ENCODE data around the gene FAM186B.

The FAM186B gene

DNA sequence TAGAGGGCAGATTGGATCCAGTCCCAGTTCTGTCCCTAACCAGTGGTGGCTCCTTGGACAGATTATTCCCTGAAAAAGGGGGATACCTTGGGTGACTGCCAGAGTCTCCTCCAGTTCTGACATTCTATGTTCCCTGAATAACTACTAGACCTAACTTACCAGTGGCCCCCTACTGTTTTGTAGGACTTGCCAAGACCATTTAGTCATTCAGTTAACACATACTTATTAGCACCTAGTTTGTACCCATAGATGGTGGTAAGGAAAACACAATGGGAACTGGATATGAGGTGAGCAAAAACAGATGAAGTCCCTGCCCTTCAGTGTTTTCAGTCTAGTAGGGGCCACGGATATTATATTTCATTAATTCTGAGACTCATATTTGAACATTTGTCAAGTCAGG is 21.4 kb upstream of the FAM186B start:
- TF ChIP-seq, protein P1, sequence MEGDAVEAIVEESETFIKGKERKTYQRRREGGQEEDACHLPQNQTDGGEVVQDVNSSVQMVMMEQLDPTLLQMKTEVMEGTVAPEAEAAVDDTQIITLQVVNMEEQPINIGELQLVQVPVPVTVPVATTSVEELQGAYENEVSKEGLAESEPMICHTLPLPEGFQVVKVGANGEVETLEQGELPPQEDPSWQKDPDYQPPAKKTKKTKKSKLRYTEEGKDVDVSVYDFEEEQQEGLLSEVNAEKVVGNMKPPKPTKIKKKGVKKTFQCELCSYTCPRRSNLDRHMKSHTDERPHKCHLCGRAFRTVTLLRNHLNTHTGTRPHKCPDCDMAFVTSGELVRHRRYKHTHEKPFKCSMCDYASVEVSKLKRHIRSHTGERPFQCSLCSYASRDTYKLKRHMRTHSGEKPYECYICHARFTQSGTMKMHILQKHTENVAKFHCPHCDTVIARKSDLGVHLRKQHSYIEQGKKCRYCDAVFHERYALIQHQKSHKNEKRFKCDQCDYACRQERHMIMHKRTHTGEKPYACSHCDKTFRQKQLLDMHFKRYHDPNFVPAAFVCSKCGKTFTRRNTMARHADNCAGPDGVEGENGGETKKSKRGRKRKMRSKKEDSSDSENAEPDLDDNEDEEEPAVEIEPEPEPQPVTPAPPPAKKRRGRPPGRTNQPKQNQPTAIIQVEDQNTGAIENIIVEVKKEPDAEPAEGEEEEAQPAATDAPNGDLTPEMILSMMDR (IDR thresholded peaks at IDR 0.05; ENCODE audit: insufficient read depth, low read depth, low read length, missing control alignments): no peak
- no peak for DNase-seq (ENCODE audit: low read depth)
- H3K4me3 ChIP-seq (ENCODE audit: low read depth, low read length): no peak overlapping the region

DNA sequence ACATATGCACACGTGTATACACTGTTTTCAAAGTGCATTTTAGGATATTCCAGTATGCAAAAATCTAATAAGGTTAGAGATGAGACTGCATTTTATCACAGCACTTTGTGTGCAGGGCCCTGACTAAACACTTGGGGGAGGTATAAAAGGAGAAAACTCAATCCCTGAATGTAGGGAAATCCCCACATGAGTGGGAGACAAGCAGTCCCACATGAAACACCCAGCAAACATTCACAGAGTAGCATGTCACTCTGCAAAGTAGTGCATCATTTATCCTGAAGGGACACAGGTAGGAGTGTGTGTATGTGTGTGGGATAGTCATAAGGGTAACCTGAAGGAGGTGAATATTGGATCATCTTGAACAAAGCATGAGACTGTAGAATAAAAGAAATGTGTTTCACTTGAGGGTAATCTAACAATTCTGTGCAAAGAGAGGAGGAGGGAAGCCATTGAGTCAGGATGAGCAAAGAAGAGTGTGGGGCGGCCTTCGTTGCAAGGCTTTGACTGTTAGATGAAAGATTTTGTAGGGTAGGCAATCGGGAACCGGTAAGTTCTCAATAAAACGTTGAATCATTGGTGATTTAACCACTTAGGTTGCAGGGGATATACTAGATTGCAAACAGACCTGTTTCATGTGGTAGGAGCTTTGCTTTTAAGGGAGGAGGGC is 20.9 kb upstream of the FAM186B start:
- no peak overlapping the region for H3K4me3 ChIP-seq (ENCODE audit: low read depth, low read length)
- DNase-seq (ENCODE audit: low read depth): no peak
- TF ChIP-seq, protein P1 (IDR thresholded peaks at IDR 0.05; ENCODE audit: insufficient read depth, low read depth, low read length, missing control alignments): peak; percentile 13

DNA sequence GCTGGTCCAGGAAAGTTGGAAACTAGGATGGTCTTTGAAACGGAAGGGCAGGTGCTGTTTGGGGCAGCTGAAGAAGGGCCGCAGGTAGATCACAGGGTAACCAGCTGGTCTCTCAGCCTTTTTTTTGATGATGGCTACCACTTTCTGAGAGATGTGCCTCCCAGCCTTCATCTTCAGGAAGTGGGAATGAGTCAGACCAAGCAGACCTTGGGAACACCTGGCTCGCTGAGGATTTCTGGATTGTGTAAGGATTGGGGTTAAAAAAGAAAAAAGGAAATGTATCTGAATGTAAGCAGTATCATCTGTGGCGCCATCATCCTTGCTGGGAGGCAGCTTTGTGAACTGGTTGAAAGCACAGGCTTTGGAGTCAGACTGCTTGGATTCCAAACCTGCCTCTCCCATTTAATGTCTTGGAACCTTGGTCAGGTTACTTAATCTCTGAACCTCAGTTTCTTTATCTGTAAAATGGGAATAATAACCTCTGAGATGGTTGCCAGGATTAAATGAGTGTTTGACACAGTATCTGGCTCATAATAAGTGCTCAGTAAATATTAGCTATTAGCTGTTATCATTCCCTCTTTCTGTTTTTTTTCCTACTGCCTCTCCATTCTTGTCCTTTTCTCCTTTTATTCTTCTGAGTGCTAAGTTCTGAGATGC is 19.6 kb upstream of the FAM186B start:
- DNase-seq (ENCODE audit: low read depth): no peak
- H3K4me3 ChIP-seq (ENCODE audit: low read depth, low read length): no peak overlapping the region
- TF ChIP-seq, protein P1 (IDR thresholded peaks at IDR 0.05; ENCODE audit: insufficient read depth, low read depth, low read length, missing control alignments): no peak

DNA sequence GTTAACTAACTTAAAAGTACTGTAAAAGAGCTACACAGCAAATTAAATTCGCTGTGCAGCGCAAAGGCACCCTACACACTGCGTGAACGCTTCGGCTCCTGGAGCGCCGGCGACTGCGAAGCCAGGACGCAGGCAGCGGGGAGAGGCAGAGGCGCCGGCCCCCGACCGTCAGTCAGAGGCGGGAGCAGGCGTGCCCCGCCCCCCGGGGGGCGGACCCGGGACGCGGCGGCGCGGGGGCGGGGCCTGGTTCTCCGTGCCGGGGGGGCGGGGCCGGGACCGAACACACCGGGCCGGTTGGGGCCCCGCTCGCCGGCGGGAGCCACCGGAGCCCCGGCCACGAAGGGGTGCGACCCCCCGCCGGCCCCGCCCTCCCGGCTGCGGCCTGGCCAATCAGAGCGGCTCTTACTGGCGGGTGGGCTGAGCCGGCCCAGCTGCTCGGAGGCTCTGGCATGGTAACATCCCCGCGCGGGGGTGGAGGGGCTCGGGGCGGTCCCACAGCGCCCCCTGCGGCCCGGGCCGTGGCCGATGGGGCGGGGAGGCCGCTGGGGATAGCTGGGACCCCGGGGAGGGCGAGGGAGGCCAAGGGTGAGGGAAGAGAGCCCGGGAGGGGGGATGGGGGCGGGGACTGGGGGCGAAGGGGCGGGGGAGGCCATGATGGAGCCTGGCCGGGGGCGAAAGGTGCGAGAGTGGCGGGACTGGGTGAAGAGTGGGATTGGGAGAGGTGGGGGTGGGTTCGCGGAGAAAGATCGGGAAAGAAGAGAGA is 17.9 kb upstream of the FAM186B start, which contains the start of gene PRPF40B:
PRPF40B (plus strand) TSS at position 420 of the 763 bp plus-strand sequence; CDS start at position 450, 30 bp downstream.
- peak within 1 kb of the TSS; percentile 71 for H3K4me3 ChIP-seq (ENCODE audit: low read depth, low read length)
- DNase-seq (ENCODE audit: low read depth): peak; percentile 92
- TF ChIP-seq, protein P1 (IDR thresholded peaks at IDR 0.05; ENCODE audit: insufficient read depth, low read depth, low read length, missing control alignments): peak; percentile 64

DNA sequence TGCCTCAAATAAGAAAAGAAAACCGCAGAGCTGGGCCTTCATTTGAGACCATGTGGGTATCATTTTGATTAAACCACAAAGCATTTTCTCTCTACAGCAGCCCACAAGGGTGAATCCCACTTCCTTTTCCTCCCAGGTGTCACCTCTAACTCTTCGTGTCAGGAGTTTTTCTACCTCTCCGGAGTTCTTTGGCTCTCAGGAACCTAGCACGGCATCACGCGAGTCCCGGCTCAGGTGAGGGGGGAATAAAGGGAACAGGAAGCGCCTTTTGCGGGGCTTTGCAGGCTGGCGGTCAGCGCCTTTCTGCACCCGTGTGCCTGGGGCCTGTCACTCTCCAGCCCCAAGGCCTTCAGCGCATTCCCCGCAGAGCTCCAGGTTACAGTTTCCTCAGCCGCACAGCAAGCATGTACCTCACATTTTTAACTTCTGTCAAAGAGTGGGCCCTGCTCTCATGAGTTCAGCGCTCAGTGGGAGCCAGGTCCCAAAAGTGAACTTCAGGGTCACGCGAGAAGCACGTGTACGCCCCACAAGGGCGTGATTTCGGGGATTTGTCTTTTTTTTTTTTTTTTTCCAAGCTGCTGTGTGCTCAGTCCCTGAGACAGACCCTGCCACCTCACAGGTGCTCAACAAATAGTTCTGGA is 17.2 kb upstream of the FAM186B start:
- DNase-seq (ENCODE audit: low read depth): peak; percentile 83
- TF ChIP-seq, protein P1 (IDR thresholded peaks at IDR 0.05; ENCODE audit: insufficient read depth, low read depth, low read length, missing control alignments): no peak
- H3K4me3 ChIP-seq (ENCODE audit: low read depth, low read length): peak overlapping the region; percentile 71

DNA sequence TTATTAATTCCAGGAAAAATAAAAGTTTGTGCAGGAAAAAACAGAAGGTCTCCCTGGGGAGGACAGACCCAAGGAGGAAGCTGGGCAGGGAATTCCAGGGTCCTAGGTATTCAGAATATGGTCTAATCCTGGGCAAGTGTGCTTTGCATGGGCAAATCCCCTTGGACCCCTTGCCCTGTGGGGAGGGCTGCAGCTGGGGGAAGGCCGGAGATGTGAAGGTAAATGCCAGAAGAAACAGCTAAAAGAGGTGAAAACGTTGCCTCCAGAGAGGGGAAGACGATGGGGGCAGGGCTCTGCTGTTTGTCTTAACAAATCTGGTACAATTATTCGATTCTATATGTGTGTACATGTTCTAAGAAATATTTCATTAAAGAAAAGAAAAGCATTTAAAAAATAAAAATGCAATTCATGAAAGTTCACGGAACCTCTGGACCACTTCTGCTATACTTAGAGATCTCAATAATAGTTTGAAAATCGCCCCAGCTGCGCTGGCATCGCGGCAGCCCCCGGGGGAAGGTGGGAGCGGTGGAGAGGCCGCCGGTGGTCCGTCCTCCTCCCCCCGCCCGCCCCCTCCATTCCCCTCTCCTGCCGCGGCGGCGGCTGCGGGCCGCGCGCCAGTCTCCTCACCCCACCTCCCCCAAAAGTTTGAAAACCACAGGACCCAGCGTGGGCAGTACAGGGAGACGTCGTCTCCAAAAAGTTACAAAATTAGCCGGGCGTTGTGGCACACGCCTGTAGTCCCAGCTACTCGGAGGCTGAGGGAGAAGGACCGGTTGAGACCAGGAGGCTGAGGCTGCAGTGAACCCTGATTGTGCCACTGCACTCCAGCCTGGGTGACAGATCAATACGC is 16.4 kb upstream of the FAM186B start:
- DNase-seq (ENCODE audit: low read depth): no peak
- peak overlapping the region; percentile 71 for H3K4me3 ChIP-seq (ENCODE audit: low read depth, low read length)
- TF ChIP-seq, protein P1 (IDR thresholded peaks at IDR 0.05; ENCODE audit: insufficient read depth, low read depth, low read length, missing control alignments): no peak
